Upper lobe of left lung (tissue), 4 donors: ENCODE data around the gene NPEPPS.
"Not testable (repeated sequence)": the region's sequence is repeated elsewhere in the genome, so short reads cannot be mapped to it uniquely, and the experiment has no call there.

Source experiments
- CTCF ChIP-seq, 6 experiments: fragments of 450-650 bp in 4 of 6; fragments of 200-600 bp in 2 of 6; sonication (generic) in 2 of 6; IDR thresholded peaks; one replicate each; pipeline ENCODE4 v1.5.1; 2016 to 2019; ENCODE audit warnings: antibody characterized with exemption in 6 of 6
- POLR2A ChIP-seq, 4 donors: fragments of 450-650 bp; IDR thresholded peaks; one replicate each; pipeline ENCODE4 v1.5.1; 2016 to 2017; ENCODE audit warnings: antibody characterized with exemption in 4 of 4, mild to moderate bottlenecking in 2 of 4
- POLR2AphosphoS5 ChIP-seq, 2 donors: sonication (generic); formaldehyde crosslinking; IDR thresholded peaks; one replicate each; pipeline ENCODE4 v1.5.1; 2017; ENCODE audit warnings: antibody characterized with exemption in 2 of 2

- TF ChIP-seq POLR2A, CTCF, POLR2AphosphoS5 (IDR thresholded peaks at IDR 0.05): not testable (repeated sequence)
Observed at GRCh38 chr17:47582416-47582815, 51.5 kb downstream of the NPEPPS start.
